GM12878 (cell line): ENCODE measurements around the gene SUSD2. TPM values are rescaled to one million over a fixed set of nuclear protein-coding genes. Genes with fewer than 3 reads are reported as not detected.

Source experiments
- ATAC-seq: fragments of 200-7000 bp; cut with Tn5 transposase; 3 replicates; pipeline ENCODE4 v1.9.1; 2020; ENCODE audit warnings: mild to moderate bottlenecking, moderate library complexity
- BruUV-seq: library from RNA; stranded (reverse); fragments of 400-500 nt; replicated peaks from 2 replicates; lab custom pipeline; 2021; lab: Mats Ljungman, UMichigan
- CTCF ChIA-PET: fragments of 300-600 bp; sonication (Branson Sonifier 250); formaldehyde crosslinking; extraction: SDS; loops from one replicate; lab custom pipeline; 2021; ENCODE audit warnings: inconsistent platforms; lab: Yijun Ruan, JAX
- POLR2A ChIA-PET: fragments of 350-600 bp; formaldehyde crosslinking; extraction: SDS; loops from one replicate; lab custom pipeline; 2021; ENCODE audit warnings: inconsistent platforms; lab: Charles Lee
- RAD21 ChIA-PET: fragments of 300-600 bp; sonication (Branson Sonifier 250); formaldehyde crosslinking; loops from one replicate; lab custom pipeline; 2023; ENCODE audit warnings: antibody characterized with exemption; ENCODE audit not compliant: unreplicated experiment; lab: Charles Lee
- SMC1A ChIA-PET: fragments of 300-600 bp; sonication (Branson Sonifier 250); formaldehyde crosslinking; loops from one replicate; lab custom pipeline; 2023; ENCODE audit not compliant: unreplicated experiment, uncharacterized antibody; lab: Charles Lee
- DNase-seq: peaks from one replicate; pipeline ENCODE4 v3.0.0-alpha.2; 2011; ENCODE audit warnings: low read depth, low spot score
- FAIRE-seq: peaks from 3 replicates; lab custom pipeline; 2011; peaks lifted over from hg19 to GRCh38; lab: Jason Lieb, UNC
- H2AFZ ChIP-seq: 2 replicates; pipeline ENCODE4 v1.6.0; 2011; ENCODE audit warnings: low read depth, low read length, control low read depth; ENCODE audit not compliant: control insufficient read depth
- H3K27ac ChIP-seq: 2 replicates; pipeline ENCODE4 v1.5.1; 2011; ENCODE audit warnings: control low read depth; ENCODE audit not compliant: control insufficient read depth, insufficient read depth
- H3K27me3 ChIP-seq, 2 experiments: replicated peaks in 1 of 2; 2 replicates each; pipeline versions ENCODE4 v1.6.0 to v1.6.1; 2011; ENCODE audit warnings: low read length in 1 of 2; ENCODE audit not compliant: control insufficient read depth in 2 of 2, insufficient read depth in 2 of 2
- H3K36me3 ChIP-seq, 2 experiments: 2 replicates each; pipeline ENCODE4 v1.5.1; 2011; ENCODE audit warnings: low read length in 1 of 2; ENCODE audit not compliant: control insufficient read depth in 2 of 2, insufficient read depth in 2 of 2
- H3K4me1 ChIP-seq: 2 replicates; pipeline ENCODE4 v1.6.1; 2011; ENCODE audit warnings: mild to moderate bottlenecking, low read length, moderate library complexity, mixed read lengths; ENCODE audit not compliant: control insufficient read depth, insufficient read depth
- H3K4me2 ChIP-seq: 2 replicates; pipeline ENCODE4 v1.6.0; 2011; ENCODE audit warnings: control low read depth; ENCODE audit not compliant: control insufficient read depth, insufficient read depth
- H3K4me3 ChIP-seq: fragments of 200-600 bp; sonication (generic); 2 replicates; pipeline ENCODE4 v1.5.1; 2016
- H3K79me2 ChIP-seq: 2 replicates; pipeline ENCODE4 v1.6.0; 2011; ENCODE audit warnings: low read length; ENCODE audit not compliant: control insufficient read depth, insufficient read depth
- H3K9ac ChIP-seq: 2 replicates; pipeline ENCODE4 v1.8.0; 2011; ENCODE audit warnings: low read length, control low read depth, mixed read lengths; ENCODE audit not compliant: control insufficient read depth, insufficient read depth
- H3K9me3 ChIP-seq: replicated peaks from 3 replicates; pipeline ENCODE4 v1.5.1; 2011; ENCODE audit warnings: mild to moderate bottlenecking, low read length; ENCODE audit not compliant: control insufficient read depth, insufficient read depth
- H4K20me1 ChIP-seq: 2 replicates; pipeline ENCODE4 v1.6.0; 2011; ENCODE audit not compliant: control insufficient read depth, insufficient read depth
- BCL11A ChIP-seq: IDR thresholded peaks from 2 replicates; pipeline ENCODE4 v1.6.1; 2011; ENCODE audit warnings: low read depth, low read length
- CBFB ChIP-seq: IDR thresholded peaks from 2 replicates; pipeline ENCODE4 v1.6.1; 2016; ENCODE audit warnings: antibody characterized with exemption, low read depth
- DPF2 ChIP-seq: fragments of 450-650 bp; IDR thresholded peaks from 2 replicates; pipeline ENCODE4 v1.6.1; 2017; ENCODE audit warnings: mild to moderate bottlenecking
- ETV6 ChIP-seq, 2 experiments: fragments of 450-650 bp in 1 of 2; IDR thresholded peaks in 1 of 2; conservative IDR thresholded peaks in 1 of 2; 2 replicates each; pipeline ENCODE4 v1.6.1; 2014; ENCODE audit warnings: antibody characterized with exemption in 1 of 2, borderline replicate concordance in 1 of 2, low read depth in 1 of 2, mild to moderate bottlenecking in 1 of 2, moderate library complexity in 1 of 2
- JUND ChIP-seq: IDR thresholded peaks from 2 replicates; pipeline ENCODE4 v1.6.1; 2012; ENCODE audit warnings: low read depth, mild to moderate bottlenecking, low read length, improper control_type of control experiment, moderate library complexity
- MEF2A ChIP-seq: IDR thresholded peaks from 2 replicates; pipeline ENCODE4 v1.6.1; 2011; ENCODE audit warnings: low read depth, mild to moderate bottlenecking, low read length, moderate library complexity; ENCODE audit not compliant: insufficient read depth
- MTA3 ChIP-seq: IDR thresholded peaks from 2 replicates; pipeline ENCODE4 v1.6.1; 2012; ENCODE audit warnings: low read length, inconsistent platforms, borderline replicate concordance
- NFIC ChIP-seq: IDR thresholded peaks from 2 replicates; pipeline ENCODE4 v1.6.1; 2012; ENCODE audit warnings: low read depth, mild to moderate bottlenecking, inconsistent platforms, low read length, moderate library complexity
- NKRF ChIP-seq: fragments of 450-650 bp; conservative IDR thresholded peaks from 2 replicates; pipeline ENCODE4 v1.6.1; 2017; ENCODE audit warnings: mild to moderate bottlenecking, moderate library complexity
- POU2F2 ChIP-seq: IDR thresholded peaks from 3 replicates; pipeline ENCODE4 v1.6.1; 2011; ENCODE audit warnings: low read depth, mild to moderate bottlenecking, low read length, borderline replicate concordance
- RELA ChIP-seq: fragments of 450-650 bp; IDR thresholded peaks from 2 replicates; pipeline ENCODE4 v1.8.0; 2014; ENCODE audit warnings: borderline replicate concordance; ENCODE audit not compliant: partially characterized antibody
- SMAD5 ChIP-seq: IDR thresholded peaks from 2 replicates; pipeline ENCODE4 v1.6.1; 2016; ENCODE audit warnings: antibody characterized with exemption, low read depth
- SMC3 ChIP-seq: IDR thresholded peaks from 2 replicates; pipeline ENCODE4 v1.6.1; 2011; ENCODE audit warnings: low read length, improper control_type of control experiment, borderline replicate concordance
- TCF7 ChIP-seq: IDR thresholded peaks from 2 replicates; pipeline ENCODE4 v1.6.1; 2014; ENCODE audit warnings: antibody characterized with exemption, borderline replicate concordance
- USF2 ChIP-seq: IDR thresholded peaks from 2 replicates; pipeline ENCODE4 v1.6.1; 2011; ENCODE audit warnings: low read depth, low read length, improper control_type of control experiment, borderline replicate concordance
- WGBS: methylation state at CpG from one replicate; pipeline ENCODE4 v1.1.6; 2016; ENCODE audit warnings: low lambda C conversion rate; ENCODE audit not compliant: insufficient replicate concordance, insufficient coverage; ENCODE audit errors: missing lambda C conversion rate; 5-methylcytosine and 5-hydroxymethylcytosine counted together
- in situ Hi-C: fragments of 300-500 bp; cut with MboI; formaldehyde crosslinking; loops from 9 replicates; pipeline ENCODE4 v1.14.3; 2018; ENCODE audit warnings: mixed read lengths
- intact Hi-C: fragments of 100-400 bp; cut with micrococcal nuclease; formaldehyde crosslinking; loops from one replicate; pipeline ENCODE4 v1.14.2; 2022; ENCODE audit not compliant: unreplicated experiment
- polyA plus RNA-seq, 11 experiments: library from polyadenylated mRNA; depleted of rRNA in 4 of 11; unstranded in 6 of 11; stranded (reverse) in 5 of 11; fragments of >200 nt; fragmentation: Nextera tagmentation in 4 of 11; fragmentation: Illumina TruSeq in 1 of 11; extraction: Ambion mirVana in 4 of 11; extraction: Trizol in 1 of 11; gene quantifications; 1 replicate in 1 of 11; 2 replicates in 10 of 11; pipeline versions ENCODE4 v1.2.1 to v1.2.3, GENCODE V29; 2011 to 2016; ENCODE audit warnings: inconsistent platforms in 2 of 11, missing spikeins in 2 of 11, low read depth in 1 of 11
- total RNA-seq, 4 experiments: library from RNA; depleted of rRNA in 3 of 4; stranded (reverse); fragments of >200 nt in 3 of 4; fragmentation: Illumina TruSeq in 1 of 4; extraction: Trizol in 1 of 4; gene quantifications; 2 replicates each; pipeline versions ENCODE4 v1.2.1 to v1.2.3, GENCODE V29; 2013 to 2021

Gene SUSD2
- total and polyA plus RNA-seq, 10 of the 15 experiments (the other 5 are each of a cell fraction or from before 2014, with no cell fraction given), result 0.04 to 0.31 (median 0.11) TPM; not detected in 5

DNA sequence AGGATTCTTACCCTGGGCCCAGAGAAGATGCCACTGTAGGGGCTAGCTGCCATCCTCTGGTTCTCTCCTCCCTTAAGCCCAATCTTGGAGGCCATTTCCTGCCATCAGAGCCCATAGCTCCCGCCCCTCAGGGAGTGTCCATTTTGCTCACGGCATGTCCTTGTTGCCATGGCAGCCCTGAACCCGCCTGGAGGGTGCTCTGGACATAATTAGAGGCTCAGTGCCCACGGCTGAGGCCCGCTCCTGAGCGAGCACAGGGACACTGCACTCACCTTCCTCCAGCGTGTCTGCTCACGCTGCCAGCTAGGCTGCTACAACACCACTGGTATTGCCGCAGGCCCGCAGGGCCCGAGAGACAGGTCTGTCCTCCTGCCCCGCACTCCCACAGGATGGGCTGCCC is 11.1 kb upstream of the SUSD2 start (continued):
- no peak for TF ChIP-seq USF2
- no peak for TF ChIP-seq DPF2
- TF ChIP-seq CBFB, result no peak
- no peak for TF ChIP-seq ETV6 (conservative IDR thresholded peaks at IDR 0.05 in 1 of 2, IDR thresholded peaks at IDR 0.05 in 1 of 2; ENCODE audit: borderline replicate concordance in 1 of 2, low read depth in 1 of 2)
- TF ChIP-seq SMAD5, result no peak
- TF ChIP-seq TCF7, result no peak
- TF ChIP-seq NKRF, result no peak
- TF ChIP-seq BCL11A, result no peak
- TF ChIP-seq, all 136 proteins: peak for 0

GRCh38 chr22:24170632-24171031 is 10.7 kb upstream of the SUSD2 start:
- no TSS peak for BruUV-seq
- DNase-seq, result no peak
- RAD21 ChIA-PET, result no interaction called here
- Histone ChIP-seq H3K9me3 (no peaks in the 10 kb centered on the region), H3K36me3 (peaks cover 12 to 26% of the 10 kb centered on the region in 2 experiments; a peak in 3 of 4 replicates), H3K4me2 (no peak overlapping the region), H3K27me3 (no peaks in the 10 kb centered on the region), H3K4me1 (no peaks in the 10 kb centered on the region), H3K27ac (no peak overlapping the region), H3K9ac (no peak overlapping the region), H3K4me3 (no peak overlapping the region), H4K20me1 (no peaks in the 10 kb centered on the region), H3K79me2 (no peaks in the 10 kb centered on the region), H2AFZ (no peak overlapping the region)
- no peak for FAIRE-seq
- ATAC-seq, result no peak
- POLR2A ChIA-PET, result no interaction called here
- intact Hi-C loops (loop anchor here (10.0 kb wide), 1 partner anchor 216 kb away; no protein-coding TSS in a partner anchor), in situ Hi-C loops (loop anchor here (5.0 kb wide), 1 partner anchor 218 kb away; no protein-coding TSS in a partner anchor)
- 76% methylated on average over 5 of the region's 5 CpGs for WGBS
- CTCF ChIA-PET, result interaction anchor here (8.9 kb wide), 1 partner anchor 15 kb away, joined by 94 read pairs; no protein-coding TSS in a partner anchor
- no peak for TF ChIP-seq SMC3
- TF ChIP-seq POU2F2, result no peak
- TF ChIP-seq NFIC, result no peak
- TF ChIP-seq MTA3, result no peak
- TF ChIP-seq RELA, result no peak
- TF ChIP-seq JUND, result no peak
- no peak for TF ChIP-seq MEF2A
- SMC1A ChIA-PET, result interaction anchor here (1.0 kb wide), 1 partner anchor 69 kb away, joined by 3 read pairs; no protein-coding TSS in a partner anchor
